ENCODE measurements around the gene TCTN3.

GRCh38 chr10:95691281-95691680 lies 2.4 kb downstream of the TCTN3 start:
- no peak for TF ChIP-seq CTCF (IDR thresholded peaks at IDR 0.05)
- no peak for TF ChIP-seq EP300 (IDR thresholded peaks at IDR 0.05; ENCODE audit: borderline replicate concordance in 1 of 2, low read depth in 1 of 2, low read length in 1 of 2)
- no peak for TF ChIP-seq TAF1 (IDR thresholded peaks at IDR 0.05; ENCODE audit: borderline replicate concordance, low read depth, low read length)
- TF ChIP-seq POLR2AphosphoS5 (IDR thresholded peaks at IDR 0.05; ENCODE audit: low read depth, low read length), result no peak
- no peak for TF ChIP-seq JUND (IDR thresholded peaks at IDR 0.05)
- no peak for TF ChIP-seq MAX (IDR thresholded peaks at IDR 0.05; ENCODE audit: low read depth)
- no peak for TF ChIP-seq SMC3 (IDR thresholded peaks at IDR 0.05; ENCODE audit: low read depth, low read length)
- TF ChIP-seq, protein P1, sequence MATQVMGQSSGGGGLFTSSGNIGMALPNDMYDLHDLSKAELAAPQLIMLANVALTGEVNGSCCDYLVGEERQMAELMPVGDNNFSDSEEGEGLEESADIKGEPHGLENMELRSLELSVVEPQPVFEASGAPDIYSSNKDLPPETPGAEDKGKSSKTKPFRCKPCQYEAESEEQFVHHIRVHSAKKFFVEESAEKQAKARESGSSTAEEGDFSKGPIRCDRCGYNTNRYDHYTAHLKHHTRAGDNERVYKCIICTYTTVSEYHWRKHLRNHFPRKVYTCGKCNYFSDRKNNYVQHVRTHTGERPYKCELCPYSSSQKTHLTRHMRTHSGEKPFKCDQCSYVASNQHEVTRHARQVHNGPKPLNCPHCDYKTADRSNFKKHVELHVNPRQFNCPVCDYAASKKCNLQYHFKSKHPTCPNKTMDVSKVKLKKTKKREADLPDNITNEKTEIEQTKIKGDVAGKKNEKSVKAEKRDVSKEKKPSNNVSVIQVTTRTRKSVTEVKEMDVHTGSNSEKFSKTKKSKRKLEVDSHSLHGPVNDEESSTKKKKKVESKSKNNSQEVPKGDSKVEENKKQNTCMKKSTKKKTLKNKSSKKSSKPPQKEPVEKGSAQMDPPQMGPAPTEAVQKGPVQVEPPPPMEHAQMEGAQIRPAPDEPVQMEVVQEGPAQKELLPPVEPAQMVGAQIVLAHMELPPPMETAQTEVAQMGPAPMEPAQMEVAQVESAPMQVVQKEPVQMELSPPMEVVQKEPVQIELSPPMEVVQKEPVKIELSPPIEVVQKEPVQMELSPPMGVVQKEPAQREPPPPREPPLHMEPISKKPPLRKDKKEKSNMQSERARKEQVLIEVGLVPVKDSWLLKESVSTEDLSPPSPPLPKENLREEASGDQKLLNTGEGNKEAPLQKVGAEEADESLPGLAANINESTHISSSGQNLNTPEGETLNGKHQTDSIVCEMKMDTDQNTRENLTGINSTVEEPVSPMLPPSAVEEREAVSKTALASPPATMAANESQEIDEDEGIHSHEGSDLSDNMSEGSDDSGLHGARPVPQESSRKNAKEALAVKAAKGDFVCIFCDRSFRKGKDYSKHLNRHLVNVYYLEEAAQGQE (IDR thresholded peaks at IDR 0.05; ENCODE audit: low read depth, low read length), result no peak
- no peak for TF ChIP-seq RAD21 (IDR thresholded peaks at IDR 0.05; ENCODE audit: low read length)
- TF ChIP-seq RCOR1 (IDR thresholded peaks at IDR 0.05; ENCODE audit: low read length), result no peak
- no peak for TF ChIP-seq GABPA (IDR thresholded peaks at IDR 0.05; ENCODE audit: low read depth)
- no peak for TF ChIP-seq NRF1 (IDR thresholded peaks at IDR 0.05; ENCODE audit: low read depth, low read length)
